ENCODE results near the gene ROBO2.

DNA sequence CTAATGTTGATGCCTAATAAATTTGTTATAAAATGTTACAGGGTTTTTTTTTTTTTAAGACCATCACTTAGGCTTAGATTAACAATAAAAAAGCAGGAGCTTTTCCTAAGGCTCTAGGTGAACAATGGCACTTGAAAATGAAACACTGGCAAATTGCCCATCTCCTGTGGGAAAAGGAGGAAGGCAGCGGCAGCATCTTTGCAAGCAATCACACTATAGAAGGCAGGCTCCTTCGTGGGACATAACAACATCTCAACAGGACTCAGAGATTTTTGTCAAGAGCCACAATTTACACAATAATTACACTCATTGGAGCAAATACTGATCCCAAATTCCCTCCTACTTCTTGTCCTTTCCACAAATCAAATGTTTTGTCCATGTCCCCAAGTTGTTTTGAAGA lies 646.7 kb downstream of the ROBO2 start:
- TF ChIP-seq, protein P1, sequence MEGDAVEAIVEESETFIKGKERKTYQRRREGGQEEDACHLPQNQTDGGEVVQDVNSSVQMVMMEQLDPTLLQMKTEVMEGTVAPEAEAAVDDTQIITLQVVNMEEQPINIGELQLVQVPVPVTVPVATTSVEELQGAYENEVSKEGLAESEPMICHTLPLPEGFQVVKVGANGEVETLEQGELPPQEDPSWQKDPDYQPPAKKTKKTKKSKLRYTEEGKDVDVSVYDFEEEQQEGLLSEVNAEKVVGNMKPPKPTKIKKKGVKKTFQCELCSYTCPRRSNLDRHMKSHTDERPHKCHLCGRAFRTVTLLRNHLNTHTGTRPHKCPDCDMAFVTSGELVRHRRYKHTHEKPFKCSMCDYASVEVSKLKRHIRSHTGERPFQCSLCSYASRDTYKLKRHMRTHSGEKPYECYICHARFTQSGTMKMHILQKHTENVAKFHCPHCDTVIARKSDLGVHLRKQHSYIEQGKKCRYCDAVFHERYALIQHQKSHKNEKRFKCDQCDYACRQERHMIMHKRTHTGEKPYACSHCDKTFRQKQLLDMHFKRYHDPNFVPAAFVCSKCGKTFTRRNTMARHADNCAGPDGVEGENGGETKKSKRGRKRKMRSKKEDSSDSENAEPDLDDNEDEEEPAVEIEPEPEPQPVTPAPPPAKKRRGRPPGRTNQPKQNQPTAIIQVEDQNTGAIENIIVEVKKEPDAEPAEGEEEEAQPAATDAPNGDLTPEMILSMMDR (IDR thresholded peaks at IDR 0.05; ENCODE audit: poor library complexity, severe bottlenecking) = no peak
- TF ChIP-seq POLR2AphosphoS5 (IDR thresholded peaks at IDR 0.05) (peak; percentile 64), EZH2 (IDR thresholded peaks at IDR 0.05; ENCODE audit: borderline replicate concordance, insufficient read depth, low read length, poor library complexity, severe bottlenecking) (no peak), EP300 (conservative IDR thresholded peaks at IDR 0.05; ENCODE audit: poor library complexity, severe bottlenecking) (no peak), RAD21 (conservative IDR thresholded peaks at IDR 0.05) (no peak), SMC3 (conservative IDR thresholded peaks at IDR 0.05; ENCODE audit: poor library complexity) (peak; percentile 20)
- TF ChIP-seq, protein P2, sequence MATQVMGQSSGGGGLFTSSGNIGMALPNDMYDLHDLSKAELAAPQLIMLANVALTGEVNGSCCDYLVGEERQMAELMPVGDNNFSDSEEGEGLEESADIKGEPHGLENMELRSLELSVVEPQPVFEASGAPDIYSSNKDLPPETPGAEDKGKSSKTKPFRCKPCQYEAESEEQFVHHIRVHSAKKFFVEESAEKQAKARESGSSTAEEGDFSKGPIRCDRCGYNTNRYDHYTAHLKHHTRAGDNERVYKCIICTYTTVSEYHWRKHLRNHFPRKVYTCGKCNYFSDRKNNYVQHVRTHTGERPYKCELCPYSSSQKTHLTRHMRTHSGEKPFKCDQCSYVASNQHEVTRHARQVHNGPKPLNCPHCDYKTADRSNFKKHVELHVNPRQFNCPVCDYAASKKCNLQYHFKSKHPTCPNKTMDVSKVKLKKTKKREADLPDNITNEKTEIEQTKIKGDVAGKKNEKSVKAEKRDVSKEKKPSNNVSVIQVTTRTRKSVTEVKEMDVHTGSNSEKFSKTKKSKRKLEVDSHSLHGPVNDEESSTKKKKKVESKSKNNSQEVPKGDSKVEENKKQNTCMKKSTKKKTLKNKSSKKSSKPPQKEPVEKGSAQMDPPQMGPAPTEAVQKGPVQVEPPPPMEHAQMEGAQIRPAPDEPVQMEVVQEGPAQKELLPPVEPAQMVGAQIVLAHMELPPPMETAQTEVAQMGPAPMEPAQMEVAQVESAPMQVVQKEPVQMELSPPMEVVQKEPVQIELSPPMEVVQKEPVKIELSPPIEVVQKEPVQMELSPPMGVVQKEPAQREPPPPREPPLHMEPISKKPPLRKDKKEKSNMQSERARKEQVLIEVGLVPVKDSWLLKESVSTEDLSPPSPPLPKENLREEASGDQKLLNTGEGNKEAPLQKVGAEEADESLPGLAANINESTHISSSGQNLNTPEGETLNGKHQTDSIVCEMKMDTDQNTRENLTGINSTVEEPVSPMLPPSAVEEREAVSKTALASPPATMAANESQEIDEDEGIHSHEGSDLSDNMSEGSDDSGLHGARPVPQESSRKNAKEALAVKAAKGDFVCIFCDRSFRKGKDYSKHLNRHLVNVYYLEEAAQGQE (IDR thresholded peaks at IDR 0.05; ENCODE audit: borderline replicate concordance) = peak; percentile 79
